PFSK-1 (cell line): Measurements from ENCODE around the gene ACSS2.

Experiments used
- POLR2AphosphoS5 ChIP-seq: IDR thresholded peaks from 2 replicates; pipeline ENCODE4 v1.6.1; 2012; ENCODE audit warnings: low read depth, mild to moderate bottlenecking, control low read depth, low read length, moderate library complexity
- SIN3A ChIP-seq: IDR thresholded peaks from 2 replicates; pipeline ENCODE4 v1.6.1; 2012; ENCODE audit warnings: mild to moderate bottlenecking, low read length, moderate library complexity, borderline replicate concordance; ENCODE audit not compliant: insufficient read depth
- TF ChIP-seq, protein P1 (sequence below), 2 experiments: IDR thresholded peaks; 2 replicates each; pipeline versions ENCODE4 v1.6.1 to v1.8.0; 2011 to 2012; ENCODE audit warnings: low read depth in 2 of 2, low read length in 2 of 2, control low read depth in 1 of 2, inconsistent platforms in 1 of 2, mild to moderate bottlenecking in 1 of 2, moderate library complexity in 1 of 2; ENCODE audit not compliant: insufficient read depth in 1 of 2

DNA sequence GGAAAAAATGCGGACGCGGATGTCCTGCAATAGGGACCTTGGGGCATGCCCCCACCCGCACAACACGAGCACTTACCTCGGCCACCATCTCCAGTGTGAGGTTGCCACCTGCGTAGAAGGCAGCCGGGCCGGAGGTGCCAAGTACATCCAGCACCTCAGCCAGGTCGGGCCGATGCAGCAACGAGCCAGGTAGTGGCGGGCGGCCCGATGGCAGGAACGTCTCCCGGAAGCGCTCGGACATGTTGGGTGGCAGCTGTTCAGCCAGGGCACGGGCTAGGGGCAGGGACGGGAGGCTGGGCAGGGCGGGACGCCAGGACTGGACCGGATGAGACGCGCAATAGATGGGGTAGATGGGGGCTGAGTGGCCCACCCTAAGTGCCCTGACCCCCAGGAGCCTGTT is 17.0 kb upstream of the ACSS2 start:
- TF ChIP-seq SIN3A (no peak), POLR2AphosphoS5 (no peak)
- TF ChIP-seq, protein P1, sequence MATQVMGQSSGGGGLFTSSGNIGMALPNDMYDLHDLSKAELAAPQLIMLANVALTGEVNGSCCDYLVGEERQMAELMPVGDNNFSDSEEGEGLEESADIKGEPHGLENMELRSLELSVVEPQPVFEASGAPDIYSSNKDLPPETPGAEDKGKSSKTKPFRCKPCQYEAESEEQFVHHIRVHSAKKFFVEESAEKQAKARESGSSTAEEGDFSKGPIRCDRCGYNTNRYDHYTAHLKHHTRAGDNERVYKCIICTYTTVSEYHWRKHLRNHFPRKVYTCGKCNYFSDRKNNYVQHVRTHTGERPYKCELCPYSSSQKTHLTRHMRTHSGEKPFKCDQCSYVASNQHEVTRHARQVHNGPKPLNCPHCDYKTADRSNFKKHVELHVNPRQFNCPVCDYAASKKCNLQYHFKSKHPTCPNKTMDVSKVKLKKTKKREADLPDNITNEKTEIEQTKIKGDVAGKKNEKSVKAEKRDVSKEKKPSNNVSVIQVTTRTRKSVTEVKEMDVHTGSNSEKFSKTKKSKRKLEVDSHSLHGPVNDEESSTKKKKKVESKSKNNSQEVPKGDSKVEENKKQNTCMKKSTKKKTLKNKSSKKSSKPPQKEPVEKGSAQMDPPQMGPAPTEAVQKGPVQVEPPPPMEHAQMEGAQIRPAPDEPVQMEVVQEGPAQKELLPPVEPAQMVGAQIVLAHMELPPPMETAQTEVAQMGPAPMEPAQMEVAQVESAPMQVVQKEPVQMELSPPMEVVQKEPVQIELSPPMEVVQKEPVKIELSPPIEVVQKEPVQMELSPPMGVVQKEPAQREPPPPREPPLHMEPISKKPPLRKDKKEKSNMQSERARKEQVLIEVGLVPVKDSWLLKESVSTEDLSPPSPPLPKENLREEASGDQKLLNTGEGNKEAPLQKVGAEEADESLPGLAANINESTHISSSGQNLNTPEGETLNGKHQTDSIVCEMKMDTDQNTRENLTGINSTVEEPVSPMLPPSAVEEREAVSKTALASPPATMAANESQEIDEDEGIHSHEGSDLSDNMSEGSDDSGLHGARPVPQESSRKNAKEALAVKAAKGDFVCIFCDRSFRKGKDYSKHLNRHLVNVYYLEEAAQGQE (IDR thresholded peaks at IDR 0.05; ENCODE audit: insufficient read depth in 1 of 2, low read depth in 2 of 2, low read length in 2 of 2), result no peak
